EH (cell line): ENCODE results near the gene ROR1.

Source experiments
- DNase-seq: peaks from one replicate; pipeline ENCODE4 v3.0.0-alpha.2; 2015; ENCODE audit warnings: low read depth

The ROR1 gene

DNA sequence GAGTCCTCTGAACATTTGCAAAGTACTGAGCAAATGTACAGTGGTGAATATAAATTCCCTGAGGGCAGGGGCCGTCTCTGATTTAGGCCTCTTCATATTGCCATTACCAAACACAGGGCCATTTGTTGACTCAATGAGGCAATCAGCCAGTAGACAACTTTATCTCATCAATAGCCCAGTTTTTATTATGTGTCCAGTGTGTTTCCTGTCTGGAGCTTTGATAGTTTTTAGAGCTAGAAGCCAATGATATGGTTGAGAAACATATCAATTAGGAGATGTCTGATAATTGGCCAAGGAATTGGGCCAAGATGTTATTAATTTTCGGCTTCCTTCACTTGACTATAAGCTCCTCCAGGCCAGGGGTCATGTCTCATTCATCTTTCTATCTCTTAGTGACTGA, 163.0 kb downstream of the ROR1 start:
- no peak for DNase-seq

DNA sequence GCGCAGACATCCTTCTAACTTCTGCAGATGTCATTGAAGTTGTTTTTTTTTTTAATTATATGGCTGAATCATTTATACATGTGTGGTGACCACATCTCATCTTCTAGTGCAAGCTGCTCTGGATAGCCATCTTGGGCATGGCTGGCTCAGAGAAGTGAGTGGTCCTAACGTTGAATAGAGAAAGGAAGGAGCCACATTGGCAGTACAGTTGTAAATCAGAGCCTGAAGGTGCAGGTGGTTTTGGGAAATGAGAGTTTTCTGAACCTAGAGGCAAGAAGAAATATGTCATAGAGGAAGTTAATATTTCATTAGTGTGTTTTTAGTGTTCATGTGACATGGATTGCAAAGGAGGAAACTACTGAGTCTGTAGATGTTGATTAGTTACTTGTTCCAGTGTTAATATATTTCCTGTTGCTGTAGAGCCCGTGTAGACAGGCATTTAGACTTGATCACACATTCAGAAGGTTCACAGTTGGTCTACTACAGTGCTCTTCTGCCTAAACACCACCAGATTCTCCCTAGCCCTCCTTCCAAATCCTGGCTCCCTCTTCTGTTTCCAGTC, 163.7 kb downstream of the ROR1 start:
- DNase-seq: no peak

DNA sequence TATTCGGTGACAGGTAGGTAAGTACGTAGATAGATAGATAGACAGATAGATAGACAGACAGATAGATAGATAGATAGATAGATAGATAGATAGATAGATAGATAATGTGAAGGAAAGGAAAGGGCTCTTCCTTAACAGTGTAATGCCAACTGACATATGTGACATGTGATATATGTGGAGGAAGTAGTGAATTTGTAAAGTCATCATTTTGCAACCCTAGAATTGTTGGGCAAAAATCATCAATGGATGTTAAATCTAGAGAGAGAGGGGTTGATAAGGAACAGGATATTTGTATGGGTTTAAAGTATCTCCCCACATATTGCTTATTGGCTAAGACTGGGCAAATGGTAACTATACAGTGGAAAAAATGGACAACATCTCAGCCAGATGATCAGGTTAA, 166.6 kb downstream of the ROR1 start:
- DNase-seq: no peak

- DNase-seq: no peak
Measured at GRCh38 chr1:63943393-63943792, 169.6 kb downstream of the ROR1 start.

- DNase-seq: no peak
Measured at GRCh38 chr1:63945943-63946342, 172.1 kb downstream of the ROR1 start.

DNA sequence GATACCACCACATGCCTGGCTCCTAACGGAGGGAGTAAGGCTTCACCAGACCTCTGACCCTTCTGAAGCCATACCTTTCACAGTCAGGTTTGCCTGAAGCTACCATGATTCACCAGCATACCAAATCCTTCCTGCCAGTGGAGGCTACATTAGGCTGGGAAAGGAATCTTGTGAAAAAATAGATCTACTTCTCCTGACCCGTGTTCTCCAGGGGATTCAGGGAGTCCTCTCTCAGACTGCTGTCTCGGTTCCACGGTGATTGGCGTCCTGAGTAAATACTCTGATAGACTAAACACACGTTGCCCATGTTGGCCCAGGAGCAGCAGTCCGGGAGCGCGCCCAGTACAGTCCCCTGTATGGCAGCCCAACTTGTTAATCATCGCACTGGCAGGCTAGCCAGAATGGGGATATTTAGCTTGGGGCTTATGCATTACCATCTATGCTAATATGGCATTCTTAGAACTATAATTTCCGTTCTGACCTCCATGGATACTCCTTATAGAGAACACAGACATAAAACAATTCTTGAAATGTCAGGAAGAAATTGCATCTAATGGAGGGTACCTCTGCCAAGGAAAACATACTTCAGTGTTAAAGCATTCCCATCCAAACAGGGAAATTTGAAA, 173.2 kb downstream of the ROR1 start:
- peak; percentile 7 for DNase-seq

DNA sequence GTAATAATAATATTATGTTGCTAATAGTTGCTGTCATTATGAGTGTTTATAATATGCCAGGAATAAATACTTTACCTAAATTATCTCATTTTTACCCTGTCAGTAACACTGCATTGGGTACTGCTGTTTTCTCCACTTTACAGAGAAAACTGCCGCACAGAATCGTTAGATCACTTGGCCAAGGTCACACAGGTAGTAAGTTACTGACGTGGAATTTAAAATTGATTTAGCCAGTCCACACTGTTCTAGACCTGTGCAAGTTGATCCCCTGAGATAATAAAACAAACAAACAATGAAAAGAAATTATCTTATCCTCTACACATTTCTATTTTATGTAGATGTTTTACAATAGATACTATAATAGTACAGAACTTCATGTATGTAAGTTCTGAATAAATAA, 174.1 kb downstream of the ROR1 start:
- no peak for DNase-seq

GRCh38 chr1:63950023-63950422, 176.2 kb downstream of the ROR1 start:
- DNase-seq: no peak

DNA sequence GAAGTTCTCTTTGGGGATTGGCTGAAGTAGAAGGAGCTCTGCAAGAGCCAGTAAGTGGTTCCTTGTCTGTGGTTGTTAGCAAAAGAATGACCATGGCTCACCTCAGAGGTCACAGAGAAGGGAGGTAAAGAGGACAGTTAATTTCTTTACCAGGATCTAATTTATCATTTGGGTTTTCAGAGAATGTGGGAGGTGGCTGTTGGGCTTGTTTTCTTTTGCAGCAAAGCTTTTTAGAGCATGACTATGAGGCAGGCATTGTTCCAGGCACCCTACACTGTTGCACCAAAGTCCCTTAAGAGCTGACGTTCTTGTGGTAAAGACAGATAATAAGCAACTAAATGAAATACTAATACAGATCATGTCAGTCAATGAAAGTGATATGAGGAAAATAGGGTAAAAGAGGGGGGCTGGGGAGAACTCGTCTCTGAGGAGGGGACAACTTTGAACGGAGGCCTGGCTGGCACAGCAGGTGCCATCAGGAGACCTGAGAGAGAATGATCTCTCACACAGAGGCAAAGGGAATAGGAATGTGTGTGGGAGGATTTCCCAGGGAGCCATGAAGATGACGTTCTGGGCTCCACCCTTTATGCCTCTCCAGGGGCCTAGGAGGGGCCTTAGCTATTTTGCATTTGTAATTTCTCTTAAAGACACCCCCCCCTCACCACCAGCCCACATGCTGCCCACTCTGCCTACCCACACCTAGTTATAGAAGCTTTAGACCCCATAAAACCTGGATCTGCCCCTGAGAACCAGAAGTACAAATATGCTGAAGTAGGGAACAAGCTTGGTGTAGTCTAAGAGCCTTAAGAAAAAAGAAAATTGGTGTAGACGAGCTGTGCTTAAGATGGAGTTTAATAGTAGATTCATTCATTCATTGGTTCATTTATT, 177.5 kb downstream of the ROR1 start:
- no peak for DNase-seq

GRCh38 chr1:63954187-63954586, 180.4 kb downstream of the ROR1 start:
- no peak for DNase-seq

DNA sequence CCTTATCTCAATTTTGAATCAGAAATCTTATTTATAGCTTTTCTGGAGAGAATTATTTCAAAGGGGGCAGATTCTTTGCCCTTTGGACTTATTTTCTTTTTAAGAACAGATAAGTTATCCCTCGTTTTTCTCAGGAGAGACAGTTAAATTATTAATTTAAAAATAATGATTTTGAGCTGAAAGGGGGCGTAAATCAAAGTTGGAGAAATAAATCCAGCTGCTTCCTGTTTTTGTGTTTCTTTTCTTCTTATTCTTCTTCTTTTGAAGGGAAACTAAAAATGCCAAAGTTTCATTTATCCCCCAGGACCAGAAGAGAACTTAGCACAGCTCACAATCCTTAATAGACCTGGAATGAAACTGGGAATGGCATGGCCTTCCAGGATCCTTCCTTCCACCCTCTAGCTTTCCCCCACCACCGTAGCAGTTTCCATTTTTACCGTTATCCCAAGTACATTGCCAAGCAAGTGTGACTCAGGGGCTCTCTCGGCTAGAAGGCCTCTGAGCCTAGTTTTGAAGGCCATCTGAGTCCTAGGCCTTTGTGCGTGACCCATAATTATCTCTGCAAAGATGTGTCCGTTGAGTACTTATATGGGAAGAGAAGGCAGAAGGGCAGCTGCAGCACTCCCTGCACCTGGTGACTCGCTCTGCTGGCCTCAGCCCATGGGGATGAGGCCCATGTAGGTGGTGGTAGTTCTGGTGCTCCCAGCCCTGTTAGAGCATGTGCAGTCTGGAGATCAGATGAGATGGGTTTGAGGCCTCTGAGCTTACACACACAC, 181.7 kb downstream of the ROR1 start:
- no peak for DNase-seq

DNA sequence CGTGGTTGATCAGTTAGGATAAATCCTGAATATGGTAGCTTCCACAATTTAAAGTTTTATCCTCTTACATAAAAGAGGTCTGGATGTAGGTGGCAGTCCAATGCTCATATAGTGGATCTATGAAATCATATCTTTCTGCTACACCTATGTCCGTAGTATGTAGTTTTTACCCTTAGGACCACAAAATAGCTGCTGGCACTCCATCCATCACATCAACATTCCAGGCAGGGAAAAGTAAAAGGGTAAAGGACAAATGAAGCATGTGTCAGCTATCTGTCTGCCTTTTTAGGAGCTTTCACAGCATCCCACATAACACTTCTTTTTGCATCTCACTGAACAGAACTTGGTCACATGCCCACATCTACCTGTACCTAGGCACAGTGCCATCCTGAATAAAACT, 184.7 kb downstream of the ROR1 start:
- no peak for DNase-seq

- no peak for DNase-seq
Measured at GRCh38 chr1:63960326-63960725, 186.5 kb downstream of the ROR1 start.

DNA sequence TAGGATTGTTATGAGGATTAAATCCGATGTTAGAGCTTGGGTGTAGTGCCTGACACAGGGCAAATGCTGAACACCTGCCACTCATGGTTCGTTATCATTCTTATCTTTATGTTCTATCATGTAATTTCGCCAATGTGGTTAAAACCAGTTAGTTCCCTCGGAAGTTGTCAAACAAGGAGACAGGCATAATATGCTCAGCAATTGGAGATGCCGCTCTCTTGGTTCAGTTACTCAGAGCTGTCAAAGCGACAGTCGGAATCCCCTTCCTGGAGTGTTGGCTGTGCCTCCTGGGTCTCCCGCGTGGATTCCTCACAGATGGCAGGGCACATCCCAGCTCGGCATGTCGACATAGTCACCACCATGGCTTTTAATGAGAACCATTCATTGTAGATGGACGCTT, 192.2 kb downstream of the ROR1 start:
- DNase-seq: no peak

- peak; percentile 27 for DNase-seq
Measured at GRCh38 chr1:63967901-63968300, 194.1 kb downstream of the ROR1 start.

DNA sequence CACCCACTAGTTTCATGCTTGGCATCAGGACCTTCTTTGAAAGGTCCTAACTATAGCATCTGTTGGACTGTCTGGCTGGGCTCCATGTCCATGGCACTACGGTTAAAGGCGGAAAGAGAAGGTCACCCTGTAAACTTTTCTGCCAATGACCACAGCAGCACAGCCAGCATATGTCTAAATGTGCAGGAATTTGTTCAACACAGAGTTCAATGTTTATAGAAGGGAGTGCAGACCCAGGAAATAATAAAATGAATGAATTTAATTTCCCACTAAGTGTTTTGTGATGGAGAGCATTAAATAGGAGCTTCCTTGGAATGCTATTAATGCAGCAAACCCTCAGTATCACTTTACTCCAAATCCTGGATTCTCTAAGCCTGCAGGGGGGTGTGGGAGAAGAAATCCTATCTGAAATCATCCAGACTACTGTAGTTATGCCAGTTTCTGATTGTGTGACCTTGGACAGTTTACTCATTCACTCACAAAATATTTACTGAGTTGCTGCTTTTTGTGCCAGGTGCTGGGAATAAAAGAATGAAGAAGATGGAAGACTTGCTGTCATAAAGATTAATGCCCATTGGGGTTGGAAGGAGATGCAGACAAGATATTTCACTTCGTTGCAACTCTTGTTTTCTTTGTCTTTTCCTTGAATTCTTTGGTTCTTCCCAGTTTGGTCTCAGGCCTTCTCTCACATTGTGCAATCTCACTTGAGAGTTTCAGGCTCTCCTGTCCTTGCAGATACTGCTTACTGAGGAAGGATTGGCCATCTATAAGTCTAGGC, 195.0 kb downstream of the ROR1 start:
- peak; percentile 79 for DNase-seq

DNA sequence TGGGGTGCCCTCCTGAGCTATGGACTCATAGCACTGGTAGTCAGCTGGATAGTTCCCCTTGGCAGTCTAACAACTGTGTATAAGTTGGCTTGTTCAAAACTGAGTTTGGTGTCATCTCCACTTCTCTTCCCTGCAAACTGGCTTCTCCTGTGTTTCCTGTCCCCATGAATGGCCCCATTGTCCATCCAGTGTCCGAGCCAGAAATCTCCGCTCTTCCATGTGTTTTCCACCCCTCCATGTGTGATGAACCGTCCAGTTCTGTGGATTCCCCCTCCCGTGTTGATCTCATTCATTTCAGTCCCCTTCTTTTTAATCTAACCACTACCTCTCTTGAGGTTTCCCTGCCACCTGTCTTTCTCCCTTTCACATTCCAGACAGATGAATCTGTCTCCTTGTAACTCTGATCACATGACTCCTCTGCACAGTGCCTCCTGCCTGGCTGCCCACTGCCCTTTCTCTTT, 195.7 kb downstream of the ROR1 start:
- no peak for DNase-seq

- no peak for DNase-seq
Measured at GRCh38 chr1:63971557-63971956, 197.7 kb downstream of the ROR1 start.

GRCh38 chr1:63973005-63973419, 199.2 kb downstream of the ROR1 start:
- DNase-seq: no peak

GRCh38 chr1:63974966-63975365, 201.1 kb downstream of the ROR1 start:
- no peak for DNase-seq

DNA sequence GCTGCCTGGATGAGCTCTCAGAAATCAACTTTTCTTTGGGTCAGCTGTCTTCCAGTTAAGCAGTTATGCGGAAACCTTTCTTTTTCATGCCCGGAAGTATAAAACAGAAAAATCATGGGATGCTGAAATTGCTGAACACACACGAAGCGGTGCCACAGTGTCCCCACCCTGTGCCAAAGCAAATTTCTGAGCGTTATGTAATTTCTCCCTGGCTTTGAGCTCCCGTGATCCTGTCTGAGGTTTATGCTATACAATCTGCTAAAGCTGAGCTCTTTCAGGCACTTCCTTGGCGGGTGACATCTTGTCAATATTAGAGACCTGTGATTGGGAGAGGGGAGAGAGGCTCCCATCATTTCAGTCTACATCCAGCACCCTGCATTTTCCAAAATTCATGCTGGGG, 201.7 kb downstream of the ROR1 start:
- no peak for DNase-seq

DNA sequence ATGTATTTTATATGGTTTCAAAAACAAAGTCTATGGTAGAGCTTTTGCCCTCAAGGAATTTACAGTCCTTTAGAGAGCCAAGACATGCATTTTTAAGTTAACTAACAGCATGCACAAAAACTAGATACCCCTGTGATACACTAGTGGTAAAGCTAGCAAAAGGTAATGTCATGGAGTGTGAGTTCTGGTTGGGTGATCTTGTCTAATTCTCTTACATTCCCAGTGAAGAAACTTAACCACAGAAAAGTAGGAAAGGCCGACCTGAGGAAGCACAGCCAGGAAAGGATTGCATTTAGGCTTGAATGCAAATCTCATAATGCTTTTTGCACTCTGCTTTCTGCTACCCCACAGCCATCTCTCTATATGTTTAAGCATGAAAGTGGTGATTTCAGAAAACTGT, 202.2 kb downstream of the ROR1 start:
- no peak for DNase-seq
